Measurements from ENCODE around the gene CDADC1. TPM values are rescaled to one million over a fixed set of nuclear protein-coding genes. Genes with fewer than 3 reads are reported as not detected.

CDADC1 gene
- total RNA-seq, 4 donors from 2014 or later, result 1.1 to 4.0 (median 2.8) TPM

GRCh38 chr13:49221590-49221965 is 26.1 kb upstream of the CDADC1 start:
- H3K4me1 ChIP-seq, result peaks cover 6 to 30% (median 15%) of the 10 kb centered on the region in 3 donors
- WGBS, 2 donors, result 67 to 85% methylated on average over 4 of the region's 4 CpGs
- no peaks in the 10 kb centered on the region for H3K36me3 ChIP-seq
- no peak for DNase-seq
- TF ChIP-seq CTCF (IDR thresholded peaks at IDR 0.05) (no peak), POLR2A (IDR thresholded peaks at IDR 0.05) (no peak)
- H3K27ac ChIP-seq, result no peak overlapping the region
- no peaks in the 10 kb centered on the region for H3K9me3 ChIP-seq
- H3K27me3 ChIP-seq, result peaks cover 3 to 74% (median 15%) of the 10 kb centered on the region in 4 donors
- H3K4me3 ChIP-seq, result no peak overlapping the region
- intact Hi-C loops (cut with DNase I), result no loop called here

- intact Hi-C loops (cut with DNase I), result no loop called here
- TF ChIP-seq CTCF (IDR thresholded peaks at IDR 0.05) (peak in 1 of 6 experiments; percentile 11), POLR2A (IDR thresholded peaks at IDR 0.05) (no peak)
- Histone ChIP-seq H3K36me3 (no peaks in the 10 kb centered on the region), H3K4me1 (peaks cover 2 to 10% (median 5%) of the 10 kb centered on the region in 3 donors), H3K4me3 (no peak overlapping the region), H3K27ac (no peak overlapping the region), H3K9me3 (no peaks in the 10 kb centered on the region), H3K27me3 (peaks cover 0 to 38% (median 7%) of the 10 kb centered on the region in 4 donors)
- 28 to 35% methylated on average over 5 of the region's 5 CpGs for WGBS, 2 donors
- no peak for DNase-seq
Observed at GRCh38 chr13:49225223-49226042, 22.3 kb upstream of the CDADC1 start.

- H3K4me1 ChIP-seq, result no peaks in the 10 kb centered on the region
- 72 to 77% methylated on average over 5 of the region's 5 CpGs for WGBS, 2 donors
- TF ChIP-seq POLR2A (IDR thresholded peaks at IDR 0.05) (no peak), CTCF (IDR thresholded peaks at IDR 0.05) (no peak)
- H3K27me3 ChIP-seq, result peaks cover 0 to 26% (median under 1%) of the 10 kb centered on the region in 4 donors
- H3K9me3 ChIP-seq, result no peaks in the 10 kb centered on the region
- no peak for DNase-seq
- H3K27ac ChIP-seq, result no peak overlapping the region
- H3K36me3 ChIP-seq, result no peaks in the 10 kb centered on the region
- no peak overlapping the region for H3K4me3 ChIP-seq
- intact Hi-C loops (cut with DNase I), result no loop called here
Observed at GRCh38 chr13:49226613-49227012, 21.1 kb upstream of the CDADC1 start.

GRCh38 chr13:49234741-49235140 is 13.0 kb upstream of the CDADC1 start:
- TF ChIP-seq CTCF (IDR thresholded peaks at IDR 0.05), result no peak
- DNase-seq, result no peak
- Histone ChIP-seq H3K9me3 (no peaks in the 10 kb centered on the region), H3K27me3 (no peaks in the 10 kb centered on the region), H3K36me3 (no peaks in the 10 kb centered on the region), H3K4me3 (no peak overlapping the region), H3K27ac (no peak overlapping the region), H3K4me1 (no peaks in the 10 kb centered on the region)
- WGBS, 2 donors, result 82 to 84% methylated on average over 3 of the region's 3 CpGs
- intact Hi-C loops (cut with DNase I), result no loop called here

- H3K9me3 ChIP-seq, result no peaks in the 10 kb centered on the region
- no peak for TF ChIP-seq POLR2A (IDR thresholded peaks at IDR 0.05)
- TF ChIP-seq CTCF (IDR thresholded peaks at IDR 0.05), result no peak
- no peak overlapping the region for H3K27ac ChIP-seq
- H3K27me3 ChIP-seq, result no peaks in the 10 kb centered on the region
- H3K4me1 ChIP-seq, result no peaks in the 10 kb centered on the region
- 85 to 99% methylated on average over 6 of the region's 6 CpGs for whole genome bisulfite sequencing, 2 donors
- H3K4me3 ChIP-seq, result no peak overlapping the region
- intact Hi-C loops (cut with DNase I), result no loop called here
- H3K36me3 ChIP-seq, result no peaks in the 10 kb centered on the region
- no peak for DNase-seq
Observed at GRCh38 chr13:49235856-49236431, 11.8 kb upstream of the CDADC1 start.

Data from esophagus squamous epithelium (tissue), 5 donors.